Panc1 (cell line): ENCODE data around the gene CACNB3. TPM values are rescaled to one million over a fixed set of nuclear protein-coding genes. Genes with fewer than 3 reads are reported as not detected.

Experiments
- ATAC-seq: fragments of 200-7000 bp; cut with Tn5 transposase; 2 replicates; pipeline ENCODE4 v1.9.1; 2020; ENCODE audit warnings: mild to moderate bottlenecking, moderate library complexity
- BruUV-seq: library from RNA; stranded (reverse); fragments of 400-500 nt; replicated peaks from 2 replicates; lab custom pipeline; 2021; lab: Mats Ljungman, UMichigan
- CTCF ChIA-PET: fragments of 300-600 bp; sonication (Branson Sonifier 250); formaldehyde crosslinking; loops from one replicate; lab custom pipeline; 2022; ENCODE audit warnings: antibody characterized with exemption; lab: Charles Lee
- POLR2A ChIA-PET: fragments of 300-600 bp; sonication (Branson Sonifier 250); formaldehyde crosslinking; loops from one replicate; lab custom pipeline; 2022; ENCODE audit warnings: antibody characterized with exemption; lab: Charles Lee
- DNase-seq: peaks from one replicate; pipeline ENCODE4 v3.0.0-alpha.2; 2010; ENCODE audit warnings: low read depth, low spot score
- H3K27ac ChIP-seq: 2 replicates; pipeline ENCODE4 v1.5.1; 2011; ENCODE audit warnings: mild to moderate bottlenecking, low read length, inconsistent platforms
- H3K27me3 ChIP-seq: fragments of 200-500 bp; sonication (Bioruptor generic); 2 replicates; pipeline ENCODE4 v1.6.0; 2014; ENCODE audit warnings: low read length, inconsistent platforms; ENCODE audit not compliant: control insufficient read depth, insufficient read depth
- H3K36me3 ChIP-seq: fragments of 200-500 bp; sonication (Bioruptor generic); 2 replicates; pipeline ENCODE4 v1.5.1; 2014; ENCODE audit warnings: inconsistent platforms, mild to moderate bottlenecking, low read length, moderate library complexity; ENCODE audit not compliant: control insufficient read depth, insufficient read depth
- H3K4me1 ChIP-seq: 2 replicates; pipeline ENCODE4 v1.5.1; 2011; ENCODE audit warnings: inconsistent platforms, mild to moderate bottlenecking, low read length, moderate library complexity; ENCODE audit not compliant: control insufficient read depth, insufficient read depth
- H3K4me3 ChIP-seq, 2 experiments: 2 replicates each; pipeline ENCODE4 v1.5.1; 2011 to 2012; ENCODE audit warnings: low read depth in 2 of 2, low read length in 2 of 2, mild to moderate bottlenecking in 2 of 2, inconsistent platforms in 1 of 2, moderate library complexity in 1 of 2
- H3K9me3 ChIP-seq: fragments of 200-500 bp; sonication (Bioruptor generic); 2 replicates; pipeline ENCODE4 v1.5.1; 2014; ENCODE audit warnings: low read depth, mild to moderate bottlenecking, inconsistent platforms, low read length, moderate library complexity; ENCODE audit not compliant: control insufficient read depth, insufficient read depth
- CTCF ChIP-seq: fragments of 450-650 bp; IDR thresholded peaks from 2 replicates; pipeline ENCODE4 v1.5.1; 2017; ENCODE audit warnings: mild to moderate bottlenecking
- POLR2AphosphoS5 ChIP-seq: IDR thresholded peaks from 2 replicates; pipeline ENCODE4 v1.6.1; 2012; ENCODE audit warnings: mild to moderate bottlenecking, low read depth, low read length, moderate library complexity
- SIN3A ChIP-seq: IDR thresholded peaks from 2 replicates; pipeline ENCODE4 v1.6.1; 2012; ENCODE audit warnings: low read depth, mild to moderate bottlenecking, low read length, moderate library complexity, borderline replicate concordance; ENCODE audit not compliant: insufficient read depth
- TCF7L2 ChIP-seq: IDR thresholded peaks from 2 replicates; pipeline ENCODE4 v1.6.1; 2011; ENCODE audit warnings: mild to moderate bottlenecking, low read depth, low read length, inconsistent platforms
- in situ Hi-C: cut with HindIII; loops from 2 replicates; pipeline ENCODE4 v1.10.0; 2016; ENCODE audit warnings: low sequenced_read_pairs, low pct_unique_long_range_greater_than_20kb
- intact Hi-C: fragments of 100-400 bp; cut with micrococcal nuclease; formaldehyde crosslinking; loops from one replicate; pipeline ENCODE4 v1.10.0; 2022; ENCODE audit not compliant: unreplicated experiment
- total RNA-seq: library from RNA; stranded (reverse); gene quantifications from one replicate; pipeline ENCODE4 v1.2.1, GENCODE V29; 2021; ENCODE audit not compliant: unreplicated experiment
- TF ChIP-seq, protein P1 (sequence below), 2 experiments: IDR thresholded peaks; 2 replicates each; pipeline ENCODE4 v1.6.1; 2011 to 2012; ENCODE audit warnings: low read depth in 2 of 2, control low read depth in 1 of 2, low read length in 1 of 2, mild to moderate bottlenecking in 1 of 2, moderate library complexity in 1 of 2; ENCODE audit not compliant: insufficient read depth in 1 of 2

The CACNB3 gene
- total RNA-seq, 1 experiment from 2014 or later: 40.5 TPM

DNA sequence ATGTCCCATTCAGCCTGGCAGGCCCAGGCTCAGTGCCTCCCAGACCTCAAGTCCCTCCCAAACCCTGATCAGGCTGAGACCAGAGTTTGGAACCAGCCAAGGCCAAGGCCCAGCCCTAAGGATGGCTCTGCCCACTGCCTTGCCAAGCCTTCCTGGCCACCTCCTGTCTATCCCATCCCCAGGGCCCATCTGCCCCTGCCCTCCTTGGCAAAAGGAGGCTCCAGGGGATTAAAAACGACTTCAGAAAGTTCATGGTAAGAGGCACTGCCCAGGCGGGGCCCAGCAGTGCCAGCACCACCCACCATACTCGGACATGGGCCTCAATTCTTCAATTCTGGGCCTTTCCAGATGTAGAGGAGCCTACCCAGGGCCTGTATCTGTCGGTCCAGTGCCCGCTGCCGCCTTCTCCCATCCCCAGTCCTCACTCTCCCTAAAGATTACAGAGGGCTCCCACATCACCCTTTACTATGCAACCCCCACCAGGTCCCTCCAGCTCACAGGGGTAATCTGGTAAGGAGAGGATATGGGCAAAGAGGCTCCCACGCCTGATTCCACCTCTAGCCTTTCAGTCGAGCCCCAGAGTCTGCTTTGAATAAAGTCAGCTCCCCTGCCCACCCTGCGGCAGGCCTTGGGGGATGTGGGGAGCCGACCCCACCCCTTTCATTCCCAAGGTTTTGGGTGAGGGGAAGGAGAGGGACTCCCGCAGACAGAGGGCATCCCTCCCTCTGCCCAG lies 30.3 kb upstream of the CACNB3 start:
- ATAC-seq: peak; percentile 40
- ChIA-PET CTCF (no interaction called here), POLR2A (interaction anchor here (0.6 to 0.8 kb wide), 2 partner anchors 15 to 752 kb away, joined by 3 to 6 read pairs; no protein-coding TSS in a partner anchor)
- Histone ChIP-seq H3K4me1 (peaks cover 3% of the 10 kb centered on the region), H3K9me3 (no peaks in the 10 kb centered on the region), H3K27ac (peak overlapping the region; percentile 70), H3K36me3 (peaks cover 2% of the 10 kb centered on the region; the same call in 1 of the 2 replicates), H3K27me3 (no peaks in the 10 kb centered on the region), H3K4me3 (peak overlapping the region; percentile 61 to 70)
- intact Hi-C loops (no loop called here), in situ Hi-C loops (no loop called here)
- BruUV-seq: no TSS peak
- no peak for DNase-seq
- TF ChIP-seq SIN3A (no peak), TCF7L2 (no peak), POLR2AphosphoS5 (no peak), CTCF (no peak)
- TF ChIP-seq, protein P1, sequence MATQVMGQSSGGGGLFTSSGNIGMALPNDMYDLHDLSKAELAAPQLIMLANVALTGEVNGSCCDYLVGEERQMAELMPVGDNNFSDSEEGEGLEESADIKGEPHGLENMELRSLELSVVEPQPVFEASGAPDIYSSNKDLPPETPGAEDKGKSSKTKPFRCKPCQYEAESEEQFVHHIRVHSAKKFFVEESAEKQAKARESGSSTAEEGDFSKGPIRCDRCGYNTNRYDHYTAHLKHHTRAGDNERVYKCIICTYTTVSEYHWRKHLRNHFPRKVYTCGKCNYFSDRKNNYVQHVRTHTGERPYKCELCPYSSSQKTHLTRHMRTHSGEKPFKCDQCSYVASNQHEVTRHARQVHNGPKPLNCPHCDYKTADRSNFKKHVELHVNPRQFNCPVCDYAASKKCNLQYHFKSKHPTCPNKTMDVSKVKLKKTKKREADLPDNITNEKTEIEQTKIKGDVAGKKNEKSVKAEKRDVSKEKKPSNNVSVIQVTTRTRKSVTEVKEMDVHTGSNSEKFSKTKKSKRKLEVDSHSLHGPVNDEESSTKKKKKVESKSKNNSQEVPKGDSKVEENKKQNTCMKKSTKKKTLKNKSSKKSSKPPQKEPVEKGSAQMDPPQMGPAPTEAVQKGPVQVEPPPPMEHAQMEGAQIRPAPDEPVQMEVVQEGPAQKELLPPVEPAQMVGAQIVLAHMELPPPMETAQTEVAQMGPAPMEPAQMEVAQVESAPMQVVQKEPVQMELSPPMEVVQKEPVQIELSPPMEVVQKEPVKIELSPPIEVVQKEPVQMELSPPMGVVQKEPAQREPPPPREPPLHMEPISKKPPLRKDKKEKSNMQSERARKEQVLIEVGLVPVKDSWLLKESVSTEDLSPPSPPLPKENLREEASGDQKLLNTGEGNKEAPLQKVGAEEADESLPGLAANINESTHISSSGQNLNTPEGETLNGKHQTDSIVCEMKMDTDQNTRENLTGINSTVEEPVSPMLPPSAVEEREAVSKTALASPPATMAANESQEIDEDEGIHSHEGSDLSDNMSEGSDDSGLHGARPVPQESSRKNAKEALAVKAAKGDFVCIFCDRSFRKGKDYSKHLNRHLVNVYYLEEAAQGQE (IDR thresholded peaks at IDR 0.05; ENCODE audit: insufficient read depth in 1 of 2, low read depth in 2 of 2, low read length in 1 of 2): no peak

DNA sequence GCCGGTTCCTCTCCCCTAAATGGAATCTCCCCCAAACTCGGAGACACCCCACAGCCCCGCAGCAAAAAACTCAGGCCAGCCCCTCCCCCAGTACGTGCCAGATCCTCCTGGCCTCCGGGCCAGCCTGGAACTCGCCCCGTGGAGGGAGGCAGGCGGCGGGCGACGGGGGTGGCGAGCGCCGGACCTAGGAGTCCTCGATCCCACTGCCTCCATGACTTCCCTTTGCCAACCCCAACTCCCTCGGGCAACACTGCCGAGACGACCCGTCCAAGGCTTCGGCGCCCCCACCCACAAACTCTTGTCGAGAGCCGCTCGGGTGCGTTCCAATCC lies 29.8 kb upstream of the CACNB3 start:
- POLR2A ChIA-PET: interaction anchor here (0.8 kb wide), 1 partner anchor 751 kb away, joined by 3 read pairs; no protein-coding TSS in a partner anchor
- TF ChIP-seq SIN3A: no peak
- no peak for TF ChIP-seq CTCF
- no peak for TF ChIP-seq POLR2AphosphoS5
- TF ChIP-seq, protein P1 (IDR thresholded peaks at IDR 0.05; ENCODE audit: insufficient read depth in 1 of 2, low read depth in 2 of 2, low read length in 1 of 2): no peak
- no peaks in the 10 kb centered on the region for H3K9me3 ChIP-seq
- H3K27me3 ChIP-seq: no peaks in the 10 kb centered on the region
- intact Hi-C loops (no loop called here), in situ Hi-C loops (no loop called here)
- peak overlapping the region; percentile 70 for H3K27ac ChIP-seq
- peak overlapping the region; percentile 61 to 70 for H3K4me3 ChIP-seq
- BruUV-seq: no TSS peak
- H3K4me1 ChIP-seq: peaks cover 3% of the 10 kb centered on the region
- ATAC-seq: peak; percentile 72
- no peak for DNase-seq
- peaks cover 2% of the 10 kb centered on the region; the same call in 1 of the 2 replicates for H3K36me3 ChIP-seq
- CTCF ChIA-PET: no interaction called here
